ENCODE results near the gene POU2F1.
A peak's percentile ranks its signal among the peaks of the same experiment; 100 is the strongest.

- TF ChIP-seq ZNF175 (tag by site-specific recombination; IDR thresholded peaks at IDR 0.05) (no peak), CTCF (tag by site-specific recombination; IDR thresholded peaks at IDR 0.05) (no peak), REST (tag by site-specific recombination; IDR thresholded peaks at IDR 0.05) (no peak), TCF7L2 (IDR thresholded peaks at IDR 0.05; ENCODE audit: borderline replicate concordance, low read depth, low read length) (no peak), ZNF549 (tag by site-specific recombination; IDR thresholded peaks at IDR 0.05) (no peak), ZNF660 (tag by site-specific recombination; IDR thresholded peaks at IDR 0.05) (no peak), ZNF777 (tag by site-specific recombination; IDR thresholded peaks at IDR 0.05; ENCODE audit: borderline replicate concordance) (no peak), ZNF324 (tag by site-specific recombination; IDR thresholded peaks at IDR 0.05) (no peak), MYNN (tag by site-specific recombination; IDR thresholded peaks at IDR 0.05; ENCODE audit: borderline replicate concordance) (peak; percentile 70; the same call in 1 of the 2 replicates)
- TF ChIP-seq, protein P1, sequence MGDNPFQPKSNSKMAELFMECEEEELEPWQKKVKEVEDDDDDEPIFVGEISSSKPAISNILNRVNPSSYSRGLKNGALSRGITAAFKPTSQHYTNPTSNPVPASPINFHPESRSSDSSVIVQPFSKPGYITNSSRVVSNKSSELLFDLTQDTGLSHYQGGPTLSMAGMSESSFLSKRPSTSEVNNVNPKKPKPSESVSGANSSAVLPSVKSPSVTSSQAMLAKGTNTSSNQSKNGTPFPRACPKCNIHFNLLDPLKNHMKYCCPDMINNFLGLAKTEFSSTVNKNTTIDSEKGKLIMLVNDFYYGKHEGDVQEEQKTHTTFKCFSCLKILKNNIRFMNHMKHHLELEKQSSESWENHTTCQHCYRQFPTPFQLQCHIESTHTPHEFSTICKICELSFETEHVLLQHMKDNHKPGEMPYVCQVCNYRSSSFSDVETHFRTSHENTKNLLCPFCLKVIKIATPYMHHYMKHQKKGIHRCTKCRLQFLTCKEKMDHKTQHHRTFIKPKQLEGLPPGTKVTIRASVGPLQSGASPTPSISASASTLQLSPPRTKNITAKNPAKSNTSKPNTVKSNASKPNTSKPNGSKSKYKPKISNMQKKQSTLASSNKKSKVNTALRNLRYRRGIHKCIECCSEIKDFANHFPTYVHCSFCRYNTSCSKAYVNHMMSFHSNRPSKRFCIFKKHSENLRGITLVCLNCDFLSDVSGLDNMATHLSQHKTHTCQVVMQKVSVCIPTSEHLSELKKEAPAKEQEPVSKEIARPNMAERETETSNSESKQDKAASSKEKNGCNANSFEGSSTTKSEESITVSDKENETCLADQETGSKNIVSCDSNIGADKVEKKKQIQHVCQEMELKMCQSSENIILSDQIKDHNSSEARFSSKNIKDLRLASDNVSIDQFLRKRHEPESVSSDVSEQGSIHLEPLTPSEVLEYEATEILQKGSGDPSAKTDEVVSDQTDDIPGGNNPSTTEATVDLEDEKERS (tag by site-specific recombination; IDR thresholded peaks at IDR 0.05): no peak
- TF ChIP-seq, protein P2, sequence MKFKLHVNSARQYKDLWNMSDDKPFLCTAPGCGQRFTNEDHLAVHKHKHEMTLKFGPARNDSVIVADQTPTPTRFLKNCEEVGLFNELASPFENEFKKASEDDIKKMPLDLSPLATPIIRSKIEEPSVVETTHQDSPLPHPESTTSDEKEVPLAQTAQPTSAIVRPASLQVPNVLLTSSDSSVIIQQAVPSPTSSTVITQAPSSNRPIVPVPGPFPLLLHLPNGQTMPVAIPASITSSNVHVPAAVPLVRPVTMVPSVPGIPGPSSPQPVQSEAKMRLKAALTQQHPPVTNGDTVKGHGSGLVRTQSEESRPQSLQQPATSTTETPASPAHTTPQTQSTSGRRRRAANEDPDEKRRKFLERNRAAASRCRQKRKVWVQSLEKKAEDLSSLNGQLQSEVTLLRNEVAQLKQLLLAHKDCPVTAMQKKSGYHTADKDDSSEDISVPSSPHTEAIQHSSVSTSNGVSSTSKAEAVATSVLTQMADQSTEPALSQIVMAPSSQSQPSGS (tag by site-specific recombination; IDR thresholded peaks at IDR 0.05; ENCODE audit: low read depth): no peak
Measured at GRCh38 chr1:167400359-167400953, 179.8 kb downstream of the POU2F1 start.

All from HEK293 (cell line).